ENCODE results near the gene HIVEP2.

Gene HIVEP2

GRCh38 chr6:142790257-142790656 is 154.7 kb downstream of the HIVEP2 start:
- Histone ChIP-seq H3K4me3 (ENCODE audit: insufficient read length, low read depth) (no peak overlapping the region), H3K36me3 (ENCODE audit: insufficient read depth, insufficient read length, low read length) (no peaks in the 10 kb centered on the region), H3K4me1 (ENCODE audit: insufficient read depth, insufficient read length) (no peaks in the 10 kb centered on the region), H3K27me3 (ENCODE audit: insufficient read depth, insufficient read length) (no peaks in the 10 kb centered on the region), H3K9me3 (ENCODE audit: insufficient read depth, low read length) (no peaks in the 10 kb centered on the region), H3K9ac (ENCODE audit: insufficient read length, low read depth) (no peak overlapping the region)
- DNase-seq (ENCODE audit: low read depth, low spot score): no peak
- TF ChIP-seq ZNF274 (IDR thresholded peaks at IDR 0.05; ENCODE audit: low read depth, low read length) (no peak), SUZ12 (IDR thresholded peaks at IDR 0.05; ENCODE audit: extremely low read depth, insufficient read depth, insufficient read length) (no peak)

- TF ChIP-seq SUZ12 (IDR thresholded peaks at IDR 0.05; ENCODE audit: extremely low read depth, insufficient read depth, insufficient read length) (no peak), ZNF274 (IDR thresholded peaks at IDR 0.05; ENCODE audit: low read depth, low read length) (no peak), YY1 (IDR thresholded peaks at IDR 0.05; ENCODE audit: insufficient read depth, insufficient read length) (no peak)
- Histone ChIP-seq H3K27me3 (ENCODE audit: insufficient read depth, insufficient read length) (no peaks in the 10 kb centered on the region), H3K36me3 (ENCODE audit: insufficient read depth, insufficient read length, low read length) (no peaks in the 10 kb centered on the region), H3K9me3 (ENCODE audit: insufficient read depth, low read length) (no peaks in the 10 kb centered on the region), H3K9ac (ENCODE audit: insufficient read length, low read depth) (no peak overlapping the region), H3K4me3 (ENCODE audit: insufficient read length, low read depth) (no peak overlapping the region), H3K4me1 (ENCODE audit: insufficient read depth, insufficient read length) (no peaks in the 10 kb centered on the region)
- DNase-seq (ENCODE audit: low read depth, low spot score): no peak
Observed at GRCh38 chr6:142787422-142787821, 157.6 kb downstream of the HIVEP2 start.

GRCh38 chr6:142786476-142786875 is 158.5 kb downstream of the HIVEP2 start:
- no peak for DNase-seq (ENCODE audit: low read depth, low spot score)
- no peak overlapping the region for H3K4me3 ChIP-seq (ENCODE audit: insufficient read length, low read depth)
- no peaks in the 10 kb centered on the region for H3K4me1 ChIP-seq (ENCODE audit: insufficient read depth, insufficient read length)
- H3K27me3 ChIP-seq (ENCODE audit: insufficient read depth, insufficient read length): no peaks in the 10 kb centered on the region
- no peak for TF ChIP-seq YY1 (IDR thresholded peaks at IDR 0.05; ENCODE audit: insufficient read depth, insufficient read length)
- TF ChIP-seq ZNF274 (IDR thresholded peaks at IDR 0.05; ENCODE audit: low read depth, low read length): no peak
- TF ChIP-seq SUZ12 (IDR thresholded peaks at IDR 0.05; ENCODE audit: extremely low read depth, insufficient read depth, insufficient read length): no peak
- H3K36me3 ChIP-seq (ENCODE audit: insufficient read depth, insufficient read length, low read length): no peaks in the 10 kb centered on the region
- no peaks in the 10 kb centered on the region for H3K9me3 ChIP-seq (ENCODE audit: insufficient read depth, low read length)
- no peak overlapping the region for H3K9ac ChIP-seq (ENCODE audit: insufficient read length, low read depth)

DNA sequence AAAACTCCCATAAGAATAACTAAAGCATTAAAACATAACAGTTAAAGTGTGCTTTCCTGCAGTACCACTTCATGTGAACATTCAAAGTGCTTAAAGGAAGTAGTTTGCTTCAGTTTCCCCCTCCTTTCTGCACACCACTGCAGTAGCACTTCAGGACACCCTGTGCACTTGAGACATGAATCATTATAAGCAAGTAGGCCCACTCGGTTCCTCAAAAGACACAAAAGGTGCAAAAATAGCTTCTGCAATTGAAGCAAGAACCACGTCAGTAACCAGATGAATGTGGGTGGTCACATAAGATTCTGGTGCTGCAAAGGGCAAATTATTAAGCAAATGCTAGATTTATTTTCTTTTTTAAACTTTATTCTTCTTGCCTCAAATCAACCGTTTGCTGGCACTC is 160.6 kb downstream of the HIVEP2 start:
- Histone ChIP-seq H3K4me1 (ENCODE audit: insufficient read depth, insufficient read length) (no peaks in the 10 kb centered on the region), H3K9ac (ENCODE audit: insufficient read length, low read depth) (no peak overlapping the region), H3K36me3 (ENCODE audit: insufficient read depth, insufficient read length, low read length) (no peaks in the 10 kb centered on the region), H3K4me3 (ENCODE audit: insufficient read length, low read depth) (no peak overlapping the region), H3K27me3 (ENCODE audit: insufficient read depth, insufficient read length) (no peaks in the 10 kb centered on the region), H3K9me3 (ENCODE audit: insufficient read depth, low read length) (no peaks in the 10 kb centered on the region)
- DNase-seq (ENCODE audit: low read depth, low spot score): no peak
- TF ChIP-seq SUZ12 (IDR thresholded peaks at IDR 0.05; ENCODE audit: extremely low read depth, insufficient read depth, insufficient read length) (no peak), YY1 (IDR thresholded peaks at IDR 0.05; ENCODE audit: insufficient read depth, insufficient read length) (no peak), ZNF274 (IDR thresholded peaks at IDR 0.05; ENCODE audit: low read depth, low read length) (no peak)

- H3K27me3 ChIP-seq (ENCODE audit: insufficient read depth, insufficient read length): no peaks in the 10 kb centered on the region
- TF ChIP-seq SUZ12 (IDR thresholded peaks at IDR 0.05; ENCODE audit: extremely low read depth, insufficient read depth, insufficient read length): no peak
- no peak for TF ChIP-seq YY1 (IDR thresholded peaks at IDR 0.05; ENCODE audit: insufficient read depth, insufficient read length)
- TF ChIP-seq ZNF274 (IDR thresholded peaks at IDR 0.05; ENCODE audit: low read depth, low read length): no peak
- H3K9ac ChIP-seq (ENCODE audit: insufficient read length, low read depth): no peak overlapping the region
- no peak for DNase-seq (ENCODE audit: low read depth, low spot score)
- no peaks in the 10 kb centered on the region for H3K9me3 ChIP-seq (ENCODE audit: insufficient read depth, low read length)
- H3K36me3 ChIP-seq (ENCODE audit: insufficient read depth, insufficient read length, low read length): no peaks in the 10 kb centered on the region
- no peak overlapping the region for H3K4me3 ChIP-seq (ENCODE audit: insufficient read length, low read depth)
- H3K4me1 ChIP-seq (ENCODE audit: insufficient read depth, insufficient read length): no peaks in the 10 kb centered on the region
Observed at GRCh38 chr6:142783499-142783898, 161.5 kb downstream of the HIVEP2 start.

- Histone ChIP-seq H3K27me3 (ENCODE audit: insufficient read depth, insufficient read length) (no peaks in the 10 kb centered on the region), H3K4me3 (ENCODE audit: insufficient read length, low read depth) (no peak overlapping the region), H3K4me1 (ENCODE audit: insufficient read depth, insufficient read length) (no peaks in the 10 kb centered on the region), H3K36me3 (ENCODE audit: insufficient read depth, insufficient read length, low read length) (no peaks in the 10 kb centered on the region), H3K9ac (ENCODE audit: insufficient read length, low read depth) (no peak overlapping the region), H3K9me3 (ENCODE audit: insufficient read depth, low read length) (no peaks in the 10 kb centered on the region)
- TF ChIP-seq SUZ12 (IDR thresholded peaks at IDR 0.05; ENCODE audit: extremely low read depth, insufficient read depth, insufficient read length) (no peak), YY1 (IDR thresholded peaks at IDR 0.05; ENCODE audit: insufficient read depth, insufficient read length) (no peak), ZNF274 (IDR thresholded peaks at IDR 0.05; ENCODE audit: low read depth, low read length) (no peak)
- no peak for DNase-seq (ENCODE audit: low read depth, low spot score)
Observed at GRCh38 chr6:142781129-142781528, 163.8 kb downstream of the HIVEP2 start.

DNA sequence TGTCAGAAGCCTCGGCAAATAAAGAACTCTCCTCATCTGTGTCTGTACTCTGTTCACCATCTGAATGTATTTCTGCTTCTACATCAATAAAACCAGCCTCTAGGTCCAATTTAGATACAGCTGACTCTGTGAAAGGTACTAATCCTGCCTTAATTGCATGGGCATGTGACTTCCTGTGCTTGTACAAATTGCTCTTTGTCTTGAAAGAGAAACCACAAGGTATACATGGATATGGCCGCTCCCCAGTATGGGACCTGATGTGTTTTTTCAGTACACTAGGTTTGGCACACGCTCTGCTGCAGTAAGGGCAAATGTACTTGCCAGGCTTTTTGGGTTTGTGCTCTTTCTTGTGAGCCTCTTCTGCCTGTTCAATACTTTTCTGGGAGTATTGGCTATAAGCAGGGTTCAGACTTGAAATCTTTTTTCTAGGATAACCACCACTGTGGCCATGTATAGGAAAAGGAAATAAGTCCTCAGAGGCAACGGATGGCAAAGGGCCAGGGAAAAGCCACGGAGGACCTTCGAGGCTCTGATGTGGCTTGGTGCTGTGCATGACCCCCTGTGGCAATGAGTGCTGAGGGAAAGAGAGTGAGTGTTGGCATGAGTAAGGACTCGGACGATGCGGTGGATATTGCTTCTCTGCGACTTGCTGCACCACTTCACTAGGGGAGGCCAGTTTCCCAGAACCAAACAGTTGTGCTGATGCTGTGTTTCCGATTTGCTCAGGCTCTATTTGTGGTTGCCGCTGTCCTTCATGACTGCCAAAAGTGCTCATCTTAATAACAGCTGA is 170.9 kb downstream of the HIVEP2 start:
- Histone ChIP-seq H3K4me1 (ENCODE audit: insufficient read depth, insufficient read length) (no peaks in the 10 kb centered on the region), H3K27me3 (ENCODE audit: insufficient read depth, insufficient read length) (no peaks in the 10 kb centered on the region), H3K36me3 (ENCODE audit: insufficient read depth, insufficient read length, low read length) (peaks cover 3% of the 10 kb centered on the region), H3K9ac (ENCODE audit: insufficient read length, low read depth) (no peak overlapping the region), H3K9me3 (ENCODE audit: insufficient read depth, low read length) (no peaks in the 10 kb centered on the region), H3K4me3 (ENCODE audit: insufficient read length, low read depth) (no peak overlapping the region)
- TF ChIP-seq ZNF274 (IDR thresholded peaks at IDR 0.05; ENCODE audit: low read depth, low read length): no peak
- TF ChIP-seq YY1 (IDR thresholded peaks at IDR 0.05; ENCODE audit: insufficient read depth, insufficient read length): no peak
- no peak for TF ChIP-seq SUZ12 (IDR thresholded peaks at IDR 0.05; ENCODE audit: extremely low read depth, insufficient read depth, insufficient read length)
- DNase-seq (ENCODE audit: low read depth, low spot score): no peak
